GM18861 (cell line): ENCODE data around the gene TNS3.
"Not testable (repeated sequence)": the region's sequence is repeated elsewhere in the genome, so short reads cannot be mapped to it uniquely, and the experiment has no call there.

Experiments used
- ATAC-seq: cut with Tn5 transposase; IDR thresholded peaks from one replicate; pipeline ENCODE4 v1.9.1; 2021; ENCODE audit not compliant: unreplicated experiment

TNS3 gene

DNA sequence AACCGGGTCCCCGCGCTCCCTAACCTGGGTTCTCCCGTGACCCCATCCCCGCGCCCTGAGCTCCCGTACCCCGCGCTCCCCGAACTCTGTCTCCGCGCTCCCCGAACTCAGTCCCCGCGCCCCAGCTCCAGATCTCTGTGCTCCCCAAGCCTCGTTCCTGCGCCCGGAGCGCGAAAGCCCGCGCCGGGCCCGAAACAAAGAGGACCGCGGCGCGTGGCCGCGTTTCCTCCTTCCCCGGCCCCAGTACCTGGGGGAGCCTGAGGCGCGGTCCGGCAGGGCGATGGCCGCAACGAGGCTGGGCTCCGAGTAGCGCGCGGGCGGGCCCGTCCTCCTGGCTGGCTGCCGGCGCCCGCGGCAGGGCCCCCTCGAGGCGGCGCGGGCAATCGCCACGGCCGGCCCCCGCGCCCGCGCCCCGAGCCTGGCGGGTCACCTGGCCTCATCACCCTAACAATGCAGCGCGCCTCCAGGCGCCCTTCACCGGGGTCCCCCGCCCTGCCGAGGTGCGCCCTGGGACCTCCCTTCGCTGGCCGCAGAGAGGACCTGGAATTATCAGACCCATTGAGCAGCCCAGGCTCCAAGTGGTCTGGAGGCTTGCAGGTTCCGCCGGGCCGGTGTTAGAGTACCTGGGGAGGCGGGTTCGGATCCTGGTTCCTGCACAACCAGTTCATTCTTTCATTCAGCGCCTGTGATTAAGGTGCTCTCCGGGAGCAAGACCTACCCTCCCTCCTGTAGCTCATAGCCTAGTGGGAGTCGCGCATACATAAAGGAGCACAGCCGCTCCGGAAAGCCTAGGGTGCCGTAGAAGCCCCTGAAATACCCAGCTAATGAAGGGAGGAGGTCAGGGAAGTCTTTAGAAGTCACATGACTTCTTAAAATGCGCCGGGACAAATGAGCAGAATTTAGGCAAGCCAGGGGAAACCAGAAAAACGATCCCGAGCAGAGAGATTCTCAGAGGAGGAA lies at the start of gene TNS3:
Gene TNS3 (minus strand): TSS at position 308 of the 960 bp plus-strand sequence. CDS start 142,475 bp downstream, outside the sequence.
- ATAC-seq, result no peak

DNA sequence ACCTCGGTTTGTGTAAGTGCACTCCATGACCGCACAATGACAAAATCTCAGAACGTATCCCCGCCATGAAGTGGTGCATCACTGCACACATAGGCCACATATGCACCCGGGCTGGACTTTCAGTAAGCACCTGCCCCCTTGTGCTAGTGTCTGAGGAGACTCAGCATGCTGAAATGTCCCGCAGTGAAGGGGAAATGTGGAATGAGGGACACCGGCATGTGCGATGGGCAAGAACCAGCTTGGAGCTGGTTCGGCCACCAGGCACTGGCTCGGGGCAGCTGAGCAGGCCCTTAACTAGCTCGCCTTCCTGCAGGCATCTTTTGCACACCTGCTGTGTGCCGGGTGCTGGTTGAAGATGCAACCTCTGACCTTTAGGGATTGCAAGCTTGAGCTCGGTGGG lies 49.8 kb upstream of the TNS3 start:
- ATAC-seq, result no peak

DNA sequence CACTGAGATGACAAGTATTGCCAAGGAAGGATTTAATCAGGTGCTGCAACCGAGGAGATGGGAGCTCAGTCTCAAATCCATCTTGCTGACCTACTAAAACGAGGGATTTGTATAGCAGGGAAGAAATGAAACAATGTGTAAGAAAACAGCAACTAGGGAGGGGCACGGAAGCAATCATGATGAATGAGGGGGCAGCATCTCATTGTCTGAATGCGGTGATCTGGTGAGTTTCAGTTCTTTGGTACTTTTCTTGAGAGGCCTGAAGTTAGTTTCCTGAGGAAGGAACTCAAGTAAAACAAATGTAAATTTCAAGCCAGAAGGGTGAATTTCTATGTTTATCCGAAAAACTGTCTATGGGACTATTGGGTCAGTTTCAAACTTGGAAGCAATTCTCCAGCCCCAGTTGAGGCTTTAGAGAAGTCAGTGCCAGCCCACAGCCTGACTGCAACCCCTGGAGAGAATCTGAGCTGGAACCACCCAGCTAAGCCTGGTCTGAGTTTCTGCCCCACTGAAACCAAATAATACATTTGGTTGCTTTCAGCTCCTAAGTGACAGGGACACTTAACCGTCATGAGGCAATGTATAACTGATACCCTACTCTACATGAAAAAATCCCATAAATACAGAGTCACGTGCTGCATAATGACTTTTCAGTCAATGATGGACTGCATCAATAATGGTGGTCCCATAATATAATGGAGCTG lies 45.8 kb upstream of the TNS3 start:
- no peak for ATAC-seq

DNA sequence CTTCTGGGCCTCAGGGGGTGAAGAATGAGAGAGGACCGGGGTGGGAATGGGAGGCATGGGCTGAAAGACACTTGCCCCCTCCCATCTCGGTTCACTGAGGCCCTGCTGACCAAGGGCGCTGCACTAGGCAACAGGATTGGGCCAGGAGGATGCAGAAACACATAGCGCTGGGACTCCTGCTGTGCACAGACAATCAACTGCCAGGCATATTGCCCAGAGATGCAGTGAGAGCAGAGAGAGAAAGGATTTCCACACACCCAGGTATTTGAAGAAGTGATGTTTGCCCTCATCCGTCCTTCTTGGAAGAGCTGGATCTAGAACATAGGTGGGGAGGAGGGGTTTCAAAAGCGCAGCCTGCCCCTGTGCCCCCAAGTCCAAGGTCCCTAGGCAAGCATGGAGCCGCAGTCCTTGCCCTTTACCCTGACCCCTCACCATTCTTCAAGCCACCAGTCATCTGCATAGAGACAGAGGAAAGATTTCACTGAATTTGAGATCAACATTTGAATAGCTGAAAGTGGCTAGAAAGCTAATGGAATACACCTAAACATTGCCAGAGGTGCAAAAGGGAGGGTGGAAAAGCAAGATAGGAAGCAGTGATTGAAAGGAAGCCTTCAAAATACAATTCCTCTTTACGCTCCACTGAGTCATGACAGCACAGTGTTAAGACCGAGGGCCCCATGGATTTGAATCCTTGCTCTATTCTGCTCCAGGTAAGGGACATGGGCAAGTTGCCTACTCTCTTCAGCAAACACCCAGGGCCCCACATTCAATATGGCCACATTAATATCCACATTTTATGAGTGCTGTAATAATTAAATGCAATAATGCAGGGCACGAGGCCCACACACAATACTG lies 44.2 kb upstream of the TNS3 start:
- no peak for ATAC-seq

DNA sequence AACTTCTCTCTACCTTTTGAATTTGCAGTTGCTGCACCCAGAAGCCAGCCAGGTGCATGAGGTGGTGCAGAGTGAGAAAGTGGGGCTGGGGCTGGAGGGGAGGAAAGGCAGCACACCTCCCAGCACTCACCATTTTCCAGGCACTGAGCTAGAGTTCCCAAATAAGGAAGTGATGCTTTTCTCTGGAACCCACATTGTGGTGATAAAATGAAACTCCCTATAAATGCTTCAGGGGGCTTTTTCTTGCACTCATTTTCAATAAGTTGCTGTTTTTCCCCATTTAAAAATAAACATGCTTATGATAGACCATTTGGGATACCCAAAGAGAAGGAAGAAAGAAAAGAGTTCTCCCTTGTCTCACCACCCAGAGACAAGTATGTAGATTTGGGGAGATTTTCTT lies 42.8 kb upstream of the TNS3 start:
- ATAC-seq, result no peak

DNA sequence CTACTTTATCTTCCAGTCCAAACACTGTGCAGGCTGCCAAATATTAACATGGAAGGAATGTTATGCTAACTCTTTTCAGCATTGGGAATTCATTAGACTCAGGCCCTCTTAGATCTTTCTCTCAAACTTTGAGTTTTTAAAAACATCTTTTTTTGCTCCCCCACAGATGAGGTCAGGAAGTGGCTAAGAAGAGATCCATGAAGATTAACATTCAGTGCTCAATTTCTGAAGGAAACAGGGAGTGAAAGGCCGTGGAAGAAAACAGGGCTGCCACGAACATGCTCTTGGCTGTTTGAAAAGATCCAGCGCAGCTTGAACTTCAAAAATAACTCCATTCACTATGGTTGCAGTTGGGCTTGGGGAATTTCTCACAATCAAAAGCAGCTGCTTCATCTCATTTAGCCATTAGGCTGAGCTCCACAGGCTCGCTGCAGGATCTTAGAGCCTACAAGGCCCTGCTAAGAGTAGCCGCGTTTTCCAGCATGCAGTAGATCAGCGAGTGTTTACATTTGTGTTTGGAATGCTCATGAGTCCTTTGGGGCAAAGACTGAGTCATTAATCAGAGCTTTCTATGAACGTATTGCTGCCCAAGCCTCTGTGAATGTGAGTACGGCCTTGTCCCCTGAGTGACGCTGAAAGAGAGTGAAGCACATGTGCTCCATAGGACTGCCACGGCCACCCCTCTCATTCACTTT lies 41.2 kb upstream of the TNS3 start:
- ATAC-seq, result no peak

DNA sequence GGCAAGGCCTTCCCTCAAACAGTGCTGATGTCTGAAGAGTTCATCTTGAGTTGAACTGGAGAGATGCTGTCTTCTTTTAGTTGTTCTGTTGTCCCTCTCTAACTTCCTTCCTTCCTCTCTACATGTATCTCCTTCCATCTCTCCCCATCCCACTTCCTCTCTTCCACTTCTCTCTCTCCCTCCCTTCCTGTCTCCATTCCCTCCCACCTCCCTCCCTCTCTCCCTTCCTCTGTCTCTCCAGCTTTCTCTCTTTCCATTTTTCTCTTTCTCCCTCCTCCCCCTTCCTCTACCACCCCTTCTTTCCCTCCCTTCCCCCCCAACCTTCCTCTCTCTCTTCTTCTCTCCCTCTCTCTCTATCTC lies 40.7 kb upstream of the TNS3 start:
- no peak for ATAC-seq

DNA sequence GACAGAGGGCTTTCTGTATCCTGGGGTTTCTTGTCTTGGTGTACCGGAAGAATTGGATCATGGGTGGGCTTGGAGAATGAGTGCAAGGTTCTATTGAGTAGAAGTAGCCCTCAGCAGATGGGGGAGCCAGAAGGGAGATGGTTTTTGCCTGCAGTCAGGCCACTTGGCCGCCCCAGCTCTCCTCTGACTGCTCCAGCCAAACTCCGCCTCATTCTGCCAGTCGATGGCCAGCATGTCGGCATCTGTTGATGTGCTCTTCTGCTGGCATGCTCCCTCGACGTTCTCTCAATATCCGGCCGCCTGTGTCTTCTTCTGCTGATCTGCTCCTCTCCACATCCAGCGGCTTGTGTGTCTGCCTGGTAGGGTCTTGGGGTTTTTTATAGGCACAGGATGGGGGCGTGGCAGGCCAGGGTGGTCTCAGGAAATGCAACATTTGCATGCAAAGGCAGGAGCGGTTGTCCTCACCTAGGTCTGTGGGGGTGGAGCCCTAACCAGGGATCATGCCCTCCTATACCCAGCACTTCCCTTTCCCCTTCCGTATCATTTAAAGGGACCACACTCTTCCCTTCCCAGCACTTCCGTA lies 40.2 kb upstream of the TNS3 start:
- no peak for ATAC-seq

DNA sequence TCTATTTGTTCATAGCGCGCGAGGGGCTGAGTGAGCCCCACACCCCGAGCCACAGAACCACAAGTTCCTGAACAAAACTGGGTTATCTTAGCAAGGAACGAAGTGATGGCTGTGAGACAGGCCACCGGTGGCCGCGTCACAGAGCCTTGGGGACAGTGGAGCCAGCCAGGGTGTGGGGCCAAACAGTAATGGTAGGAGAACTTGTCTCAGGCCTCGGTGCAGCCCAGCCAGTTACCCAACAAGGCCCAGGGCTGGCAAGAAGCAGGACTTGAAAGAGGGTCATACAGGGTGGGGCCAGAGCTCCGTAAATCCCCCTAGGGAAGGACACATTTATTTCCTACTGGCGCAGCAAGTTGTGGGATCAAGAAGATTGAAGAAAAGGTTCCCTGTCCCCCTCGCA lies 39.4 kb upstream of the TNS3 start:
- ATAC-seq, result no peak

DNA sequence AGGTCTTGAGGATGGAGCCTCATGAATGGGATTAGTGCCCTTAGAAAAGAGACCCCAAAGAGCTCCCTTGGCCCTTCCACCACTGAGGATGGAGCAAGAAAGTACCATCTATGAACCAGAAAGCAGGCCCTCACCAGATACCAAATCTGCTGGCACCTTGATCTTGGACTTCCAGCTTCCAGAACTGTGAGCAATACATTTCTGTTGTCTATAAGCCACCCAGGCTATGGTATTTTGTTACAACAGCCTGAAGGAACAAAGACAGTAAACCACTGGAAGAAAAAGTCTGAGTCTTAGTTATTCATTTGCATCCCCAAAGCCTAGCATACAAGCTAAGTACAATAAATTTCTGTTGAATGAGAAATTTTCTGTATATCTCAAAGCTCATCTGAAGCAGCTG lies 37.9 kb upstream of the TNS3 start:
- no peak for ATAC-seq

DNA sequence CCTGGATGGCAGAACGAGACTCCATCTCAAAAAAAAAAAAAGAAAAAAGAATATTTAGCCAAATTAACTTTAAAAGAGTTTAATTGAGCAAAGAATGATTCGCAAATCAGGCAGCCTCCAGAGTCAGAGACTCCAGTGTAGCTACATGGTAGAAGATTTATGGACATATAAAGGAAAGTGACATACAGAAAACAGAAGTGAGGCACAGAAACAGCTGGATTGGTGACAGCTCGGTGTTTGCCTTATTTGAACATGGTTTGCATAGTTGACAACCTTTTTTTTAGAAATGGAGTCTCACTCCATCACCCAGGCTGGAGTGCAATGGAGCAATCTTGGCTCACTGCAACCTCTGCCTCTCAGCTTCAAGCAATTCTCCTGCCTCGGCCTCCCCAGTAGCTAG lies 35.2 kb upstream of the TNS3 start:
- ATAC-seq, result no peak

DNA sequence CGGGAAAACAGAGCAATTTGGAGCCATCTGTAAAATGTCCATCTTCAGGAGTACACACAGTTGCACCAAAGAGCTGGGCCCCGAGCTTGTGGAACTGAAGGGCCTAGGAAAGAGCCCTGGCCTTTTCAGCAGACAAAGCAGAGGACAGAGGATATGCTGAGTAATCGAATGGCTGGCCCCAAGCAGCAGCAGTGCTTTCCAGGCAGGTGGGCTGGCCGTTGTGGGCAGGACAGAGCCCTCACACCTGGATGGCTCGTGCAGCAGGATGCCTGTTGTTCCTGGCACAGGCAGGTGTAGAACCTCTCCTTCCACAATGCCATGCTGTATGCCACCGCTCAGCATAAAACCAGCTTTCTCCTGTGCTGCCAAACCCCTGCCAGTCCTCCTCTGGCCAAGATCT lies 32.5 kb upstream of the TNS3 start:
- ATAC-seq, result no peak

DNA sequence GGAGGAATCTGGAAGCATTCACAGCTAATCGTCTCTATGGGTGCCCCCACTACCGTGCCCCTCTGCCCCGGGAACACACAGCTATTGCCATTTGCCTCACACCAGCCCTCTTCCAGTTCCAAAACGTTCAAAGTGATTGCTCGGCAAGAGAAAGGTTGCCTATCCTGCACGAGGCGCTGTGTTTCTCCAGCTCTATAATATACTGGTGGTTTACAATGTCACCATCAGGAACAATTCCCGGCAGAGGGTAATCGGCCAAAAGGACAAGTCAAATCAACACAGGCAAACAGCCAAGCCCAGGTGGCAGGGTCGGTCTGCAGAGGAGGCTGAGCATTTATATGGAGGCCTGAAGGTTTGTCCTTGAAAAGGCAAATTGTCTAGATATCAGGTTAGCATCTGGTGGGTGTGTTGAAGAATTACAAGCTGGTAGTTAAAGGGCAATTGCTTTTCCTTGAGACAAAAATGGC lies 29.2 kb upstream of the TNS3 start:
- ATAC-seq, result no peak

DNA sequence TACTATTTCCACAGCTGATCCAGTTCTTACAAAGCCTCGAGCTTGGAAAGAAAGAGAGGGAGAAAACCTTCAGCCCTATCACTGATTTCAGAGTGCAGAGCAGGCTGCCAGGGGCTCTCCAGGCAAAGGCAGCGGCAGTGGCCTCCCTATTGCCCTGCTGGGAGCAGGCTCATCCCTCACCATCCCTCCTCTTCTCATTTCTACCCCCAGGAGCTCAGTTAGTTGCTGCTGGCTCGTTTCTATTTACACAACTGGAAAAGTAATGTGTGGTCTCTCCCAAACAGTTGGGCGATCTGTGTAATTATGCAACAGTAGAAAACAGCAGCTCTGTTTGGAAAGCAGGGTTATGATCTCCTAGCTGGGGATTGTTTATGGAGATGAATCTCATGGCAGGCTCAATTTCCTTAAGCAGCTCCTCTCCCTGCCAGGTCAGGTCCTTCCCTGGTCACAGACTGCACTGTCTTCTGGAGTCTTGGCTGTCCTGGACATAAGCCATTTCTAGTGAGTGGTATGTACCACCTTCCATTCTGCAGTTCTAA lies 28.7 kb upstream of the TNS3 start:
- no peak for ATAC-seq

DNA sequence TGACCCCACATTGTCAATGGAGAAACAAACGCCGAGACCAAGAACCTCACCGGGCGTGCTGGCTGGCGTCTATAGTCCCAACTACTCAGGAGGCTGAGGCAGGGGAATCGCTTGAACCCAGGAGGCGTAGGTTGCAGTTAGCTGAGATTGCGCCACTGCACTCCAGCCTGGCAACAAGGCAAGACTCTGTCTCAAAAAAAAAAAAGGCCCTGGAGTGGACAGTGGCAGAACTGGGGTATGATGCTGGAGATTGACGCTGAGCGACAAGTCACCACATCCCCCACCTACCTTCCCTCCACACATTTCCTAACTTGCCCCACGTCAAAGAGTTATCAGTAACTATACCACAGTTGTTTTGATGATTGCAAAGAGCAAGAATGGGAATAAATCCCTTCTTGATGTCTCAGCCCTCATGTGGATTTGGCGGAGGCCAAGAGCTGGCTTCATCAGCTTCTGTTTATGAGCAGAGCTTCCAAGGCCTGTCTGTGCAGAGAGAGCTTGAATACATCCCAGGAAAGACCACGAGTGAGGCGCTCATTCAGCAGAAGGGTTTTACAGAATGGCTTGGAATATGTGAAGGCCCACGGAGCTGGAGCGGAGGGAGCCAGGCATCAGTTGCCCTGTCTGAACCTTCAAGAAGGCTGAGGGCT lies 28.0 kb upstream of the TNS3 start:
- ATAC-seq, result no peak

DNA sequence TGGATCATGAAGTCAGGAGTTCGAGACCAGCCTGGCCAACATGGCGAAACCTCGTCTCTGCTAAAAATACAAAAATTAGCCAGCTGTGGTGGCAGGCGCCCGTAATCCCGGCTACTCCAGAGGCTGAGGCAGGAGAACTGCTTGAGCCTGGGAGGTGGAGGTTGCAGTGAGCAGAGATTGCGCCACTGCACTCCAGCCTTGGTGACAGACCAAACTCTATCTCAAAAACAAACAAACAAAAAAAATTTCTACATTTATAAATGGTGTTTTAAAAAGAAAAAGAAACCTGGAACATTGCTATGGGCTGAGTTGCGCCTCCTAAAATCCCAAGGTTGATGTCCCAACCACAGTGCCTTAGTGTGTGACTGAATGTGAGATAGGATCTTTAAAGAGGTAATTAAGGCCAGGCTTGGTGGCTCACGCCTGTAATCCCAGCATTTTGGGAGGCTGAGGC lies 24.7 kb upstream of the TNS3 start:
- ATAC-seq, result not testable (repeated sequence)

DNA sequence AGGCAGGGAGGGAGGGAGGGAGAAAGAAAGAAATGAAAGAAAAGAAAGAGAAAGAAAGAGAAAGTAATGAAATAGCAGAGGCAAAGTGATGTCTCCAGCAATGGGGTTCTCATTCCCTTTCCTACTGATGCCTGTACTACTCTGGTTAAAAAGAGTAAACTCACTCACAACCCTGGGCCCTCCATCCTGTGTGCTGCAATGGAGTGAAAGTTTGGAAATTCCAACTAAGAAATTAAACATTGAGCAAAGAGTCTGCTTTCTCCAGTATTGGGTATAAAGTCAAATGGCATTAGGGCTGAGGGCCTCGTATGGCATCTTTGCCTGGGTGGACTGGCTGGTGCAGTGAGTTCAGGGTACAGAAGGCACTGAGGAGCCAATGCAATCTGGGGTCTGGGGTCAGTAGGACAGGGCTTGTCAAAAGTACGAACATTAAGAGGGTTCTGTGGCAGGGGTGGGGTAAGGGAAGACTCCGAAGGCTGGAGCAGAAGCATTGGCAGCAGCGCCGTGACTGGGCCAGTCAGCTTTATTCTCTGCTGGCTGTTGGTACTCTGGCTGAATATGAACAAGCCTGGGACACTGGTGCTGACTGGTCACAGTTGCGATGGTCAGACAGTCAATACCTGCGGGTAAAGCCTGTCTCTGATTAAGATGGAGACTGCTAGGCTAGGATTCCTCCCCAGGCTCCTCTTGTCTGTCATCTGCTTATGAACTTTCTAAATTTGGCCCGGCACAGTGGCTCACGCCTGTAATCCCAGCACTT lies 24.1 kb upstream of the TNS3 start:
- ATAC-seq, result no peak

DNA sequence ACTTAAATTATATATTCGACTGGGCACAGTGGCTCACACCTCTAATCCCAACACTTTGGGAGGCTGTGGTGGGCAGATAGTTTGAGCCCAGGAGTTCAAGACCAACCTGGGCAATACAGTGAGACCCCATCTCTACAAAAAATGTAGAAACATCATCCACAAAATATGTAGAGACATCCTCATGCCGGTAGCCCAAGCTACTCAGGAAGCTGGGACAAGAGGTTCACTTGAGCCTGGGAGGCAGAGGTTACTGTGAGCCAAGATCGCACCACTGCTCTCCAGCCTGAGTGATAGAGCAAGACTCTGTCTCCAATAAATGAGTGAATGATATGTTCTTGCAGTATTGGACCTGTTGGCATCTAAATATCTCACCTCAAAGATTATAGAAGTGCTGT lies 22.6 kb upstream of the TNS3 start:
- no peak for ATAC-seq
